Femur (tissue), 1 donor: ENCODE results near the gene TUBGCP6.
A peak's percentile ranks its signal among the peaks of the same experiment; 100 is the strongest.

ENCODE experiments used
- DNase-seq: peaks from one replicate; pipeline ENCODE4 v3.0.0-alpha.2; 2017

The TUBGCP6 gene

DNA sequence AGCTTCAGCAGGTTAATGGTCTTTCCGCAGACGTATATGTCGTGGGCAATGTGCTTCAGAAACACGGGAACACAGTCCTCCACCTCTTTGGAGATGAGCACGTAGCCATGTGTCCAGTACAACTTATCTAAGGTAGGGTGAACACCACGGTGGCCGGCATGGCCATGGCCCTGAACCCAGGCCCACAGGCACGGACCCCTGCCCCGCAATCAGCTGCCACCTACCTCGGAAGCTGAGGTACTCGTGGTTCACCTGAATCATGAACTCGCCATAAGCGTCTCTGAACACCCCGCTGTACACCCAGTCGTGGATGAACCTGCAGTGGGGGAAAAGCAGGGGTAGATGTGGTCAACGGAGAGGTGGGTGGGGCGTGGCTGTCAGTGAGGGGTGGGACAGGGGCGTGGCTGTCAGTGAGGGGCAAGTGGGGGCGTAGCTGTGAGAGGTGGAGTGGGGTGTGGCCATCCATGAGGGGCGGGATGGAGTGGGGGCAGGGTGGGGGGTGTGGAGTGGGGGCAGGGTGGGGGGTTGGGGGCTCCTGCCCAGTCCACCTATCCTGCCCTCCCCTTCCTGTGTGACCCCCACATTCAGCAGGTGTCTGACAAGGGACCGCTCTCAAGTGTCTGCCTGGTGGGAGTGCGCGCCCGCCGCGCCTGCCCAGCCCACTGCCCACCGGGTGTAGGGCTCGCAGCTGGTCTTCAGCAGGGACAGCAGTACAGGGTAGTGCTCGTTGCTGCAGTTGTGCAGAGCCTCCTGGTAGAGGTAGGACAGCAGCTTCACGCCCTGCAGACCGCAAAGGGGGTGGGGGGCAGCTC, 18.6 kb downstream of the TUBGCP6 start:
- peak; percentile 17 for DNase-seq

DNA sequence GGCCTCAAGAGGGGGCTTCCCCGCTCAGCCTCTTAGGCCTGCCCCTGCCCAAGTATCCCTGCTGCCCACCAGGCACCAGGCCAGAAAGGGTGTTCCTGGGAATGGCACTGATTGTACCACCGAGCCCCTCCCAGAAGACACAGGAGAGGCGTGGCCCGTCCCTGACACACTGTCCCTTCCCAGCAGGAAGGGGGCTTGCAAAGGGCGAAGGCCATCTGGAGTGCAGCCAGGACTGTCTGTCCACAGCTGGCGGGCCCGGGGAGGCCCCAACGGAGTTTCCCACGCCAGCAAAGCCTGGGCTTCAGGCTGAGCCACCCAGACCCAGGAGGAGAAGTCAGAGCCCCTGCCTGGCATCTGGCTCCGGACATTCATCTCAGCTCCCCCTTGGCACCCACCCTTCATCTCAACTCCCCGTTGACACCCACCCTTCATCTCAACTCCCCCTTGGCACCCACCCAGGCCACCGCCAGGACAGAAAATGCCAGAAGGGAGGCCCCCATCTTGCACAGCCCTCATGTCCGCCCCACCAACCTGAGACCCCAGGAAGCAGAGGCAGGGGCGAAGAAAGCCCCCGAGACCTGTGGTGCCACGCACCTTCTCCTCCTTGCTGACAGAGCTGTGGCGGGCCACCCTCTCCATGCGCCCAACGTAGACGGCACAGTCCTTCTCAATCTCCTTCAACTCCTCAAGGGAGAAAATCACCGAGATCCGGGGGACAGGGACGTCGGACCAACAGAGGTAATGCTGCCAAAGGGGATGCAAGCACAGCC, 19.4 kb downstream of the TUBGCP6 start:
- peak; percentile 29 for DNase-seq

DNA sequence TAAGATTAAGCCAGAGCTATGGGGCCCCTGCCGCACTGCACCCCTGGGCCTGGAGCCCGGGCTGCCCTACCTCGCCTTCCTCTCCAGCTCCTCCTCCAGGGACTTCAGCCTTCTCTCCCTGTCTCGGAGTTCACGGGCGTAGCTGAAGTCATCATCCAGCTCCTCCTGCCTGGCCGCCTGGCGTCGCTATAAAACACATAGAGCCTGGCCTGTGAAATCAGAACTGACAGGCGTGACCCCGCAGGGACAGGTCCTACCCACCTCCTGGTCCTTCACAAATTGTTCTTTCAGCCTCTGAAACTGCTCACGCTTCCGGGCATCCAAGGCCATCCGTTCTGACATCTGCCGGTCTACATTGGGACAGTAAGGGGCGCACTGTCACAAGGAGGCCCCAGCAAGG, 20.8 kb downstream of the TUBGCP6 start:
- no peak for DNase-seq

DNA sequence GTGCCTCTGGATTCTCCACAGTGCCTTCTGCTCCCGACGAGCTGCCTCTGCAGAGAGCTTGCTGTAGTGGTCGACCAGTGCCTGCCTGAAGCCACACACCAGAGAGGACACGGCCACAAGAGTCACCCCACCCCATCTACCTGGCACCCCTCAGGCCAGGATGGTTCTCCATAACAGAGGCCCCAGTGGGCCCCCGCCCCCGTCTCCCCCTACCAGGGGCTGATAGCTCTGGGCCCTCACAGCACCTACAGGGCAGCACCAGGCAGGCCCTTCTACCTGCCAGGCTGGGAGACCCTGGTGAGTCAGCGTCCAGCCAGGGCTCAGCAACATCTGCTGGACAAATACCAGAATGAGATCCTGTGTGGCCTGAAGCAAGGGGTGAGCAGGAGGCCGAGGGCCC, 22.3 kb downstream of the TUBGCP6 start:
- DNase-seq, result peak; percentile 19

DNA sequence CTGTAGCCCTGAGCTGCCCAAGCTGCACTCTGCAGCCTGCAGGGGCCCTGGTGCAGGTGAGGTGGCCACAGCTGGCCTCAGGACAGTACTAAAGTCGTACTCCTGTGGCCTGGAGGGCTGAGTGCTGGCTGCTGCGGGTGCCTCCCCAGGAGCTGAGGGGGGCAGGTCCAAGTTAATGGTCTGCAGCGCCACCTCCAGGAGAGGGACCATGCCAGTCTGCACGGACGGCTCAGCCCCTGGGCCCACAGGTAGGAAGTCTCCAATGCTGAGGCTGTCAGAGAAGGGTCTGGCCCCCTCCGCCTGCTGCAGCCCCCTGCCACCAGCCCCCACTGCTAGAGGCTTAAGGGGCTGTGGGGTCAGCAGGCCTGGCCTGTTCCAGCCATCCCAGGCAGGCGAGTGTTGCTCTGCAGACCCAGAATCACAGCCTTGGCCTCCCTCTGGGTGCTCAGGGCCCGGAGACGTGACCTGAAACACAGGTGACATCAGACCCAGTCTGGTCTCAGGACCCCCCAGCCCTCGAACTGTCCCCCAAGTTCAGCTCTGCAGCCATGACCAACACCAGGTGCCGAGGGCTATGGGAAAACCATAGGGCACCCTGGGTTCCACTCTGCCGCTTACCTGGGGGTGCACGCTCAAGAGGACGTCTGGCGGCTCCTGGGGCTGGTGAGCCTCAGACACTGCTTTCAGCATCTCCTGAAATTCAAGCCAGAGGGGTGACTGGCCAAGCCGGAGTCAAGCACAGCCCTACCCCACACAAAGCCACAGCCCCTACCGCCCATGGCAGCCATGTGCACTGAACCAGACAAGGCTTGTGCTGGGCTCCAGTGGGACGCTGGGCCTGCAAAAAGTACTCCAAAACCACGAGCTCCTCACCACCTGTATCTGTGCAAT, 23.2 kb downstream of the TUBGCP6 start:
- DNase-seq, result peak; percentile 17

DNA sequence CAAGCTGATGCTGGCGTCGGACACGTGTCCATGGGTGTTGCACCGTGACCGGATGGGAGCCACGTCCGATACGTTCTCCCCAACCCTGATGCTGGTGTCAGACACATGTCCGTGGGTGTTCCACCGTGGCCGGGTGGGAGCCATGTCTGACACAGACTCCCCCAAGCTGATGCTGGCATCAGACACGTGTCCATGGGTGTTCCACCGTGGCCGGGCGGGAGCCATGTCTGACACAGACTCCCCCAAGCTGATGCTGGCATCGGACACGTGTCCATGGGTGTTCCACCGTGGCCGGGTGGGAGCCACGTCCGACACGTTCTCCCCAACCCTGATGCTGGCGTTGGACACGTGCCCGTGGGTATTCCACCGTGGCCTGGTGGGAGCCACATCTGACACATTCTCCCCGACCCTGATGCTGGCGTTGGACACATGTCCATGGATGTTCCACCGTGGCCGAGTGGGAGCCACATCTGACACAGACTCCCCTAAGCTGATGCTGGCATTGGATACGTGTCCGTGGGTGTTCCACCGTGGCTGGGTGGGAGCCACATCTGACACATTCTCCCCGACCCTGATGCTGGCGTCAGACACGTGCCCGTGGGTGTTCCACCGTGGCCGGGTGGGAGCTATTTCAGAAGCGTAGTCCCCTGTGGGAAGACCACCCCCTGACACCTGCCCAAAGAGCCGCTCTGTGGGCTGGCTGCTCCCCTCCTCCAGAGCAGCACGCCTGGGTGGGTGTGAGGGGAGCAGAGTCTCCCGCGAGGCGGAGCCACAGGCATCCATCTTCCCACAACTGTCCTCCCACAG, 24.0 kb downstream of the TUBGCP6 start:
- DNase-seq, result peak; percentile 21

DNA sequence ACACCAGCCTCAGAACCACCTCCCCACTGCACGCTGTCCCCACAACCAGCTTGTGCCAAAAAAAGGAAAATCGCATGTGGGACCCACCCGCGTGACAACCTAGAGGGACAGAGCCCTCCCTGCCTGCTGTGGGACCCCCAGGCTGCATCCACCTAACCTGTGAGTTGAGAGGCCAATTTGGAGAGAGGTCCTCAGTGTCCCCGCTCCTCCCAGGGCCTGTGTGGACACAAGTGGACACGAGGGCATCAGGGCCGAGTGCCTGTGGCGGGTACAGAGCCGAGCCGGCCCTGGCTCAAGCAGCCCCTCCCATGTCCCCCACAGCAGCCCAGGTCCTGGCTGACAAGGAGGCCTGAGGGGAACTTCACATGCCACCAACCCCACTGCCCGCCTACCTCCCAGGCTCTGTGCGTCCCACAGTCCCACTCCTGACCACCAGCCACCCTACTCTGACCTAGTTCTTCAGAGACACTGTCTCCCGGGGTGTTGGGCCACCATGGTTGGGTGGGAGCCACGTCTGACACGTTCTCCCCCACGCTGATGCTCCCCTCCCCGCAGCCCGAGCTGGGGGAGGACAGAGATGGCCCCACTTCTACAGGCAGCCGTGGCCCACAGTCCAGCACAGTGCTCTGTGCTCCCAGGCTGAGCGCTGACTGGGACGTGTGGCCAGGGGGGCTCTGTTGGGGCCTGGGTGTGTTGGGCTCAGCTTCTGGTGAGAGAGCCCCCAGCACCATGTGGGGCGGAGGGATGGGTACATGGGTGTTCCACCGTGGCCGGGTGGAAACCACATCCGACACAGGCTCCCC, 24.8 kb downstream of the TUBGCP6 start:
- peak; percentile 14 for DNase-seq

DNA sequence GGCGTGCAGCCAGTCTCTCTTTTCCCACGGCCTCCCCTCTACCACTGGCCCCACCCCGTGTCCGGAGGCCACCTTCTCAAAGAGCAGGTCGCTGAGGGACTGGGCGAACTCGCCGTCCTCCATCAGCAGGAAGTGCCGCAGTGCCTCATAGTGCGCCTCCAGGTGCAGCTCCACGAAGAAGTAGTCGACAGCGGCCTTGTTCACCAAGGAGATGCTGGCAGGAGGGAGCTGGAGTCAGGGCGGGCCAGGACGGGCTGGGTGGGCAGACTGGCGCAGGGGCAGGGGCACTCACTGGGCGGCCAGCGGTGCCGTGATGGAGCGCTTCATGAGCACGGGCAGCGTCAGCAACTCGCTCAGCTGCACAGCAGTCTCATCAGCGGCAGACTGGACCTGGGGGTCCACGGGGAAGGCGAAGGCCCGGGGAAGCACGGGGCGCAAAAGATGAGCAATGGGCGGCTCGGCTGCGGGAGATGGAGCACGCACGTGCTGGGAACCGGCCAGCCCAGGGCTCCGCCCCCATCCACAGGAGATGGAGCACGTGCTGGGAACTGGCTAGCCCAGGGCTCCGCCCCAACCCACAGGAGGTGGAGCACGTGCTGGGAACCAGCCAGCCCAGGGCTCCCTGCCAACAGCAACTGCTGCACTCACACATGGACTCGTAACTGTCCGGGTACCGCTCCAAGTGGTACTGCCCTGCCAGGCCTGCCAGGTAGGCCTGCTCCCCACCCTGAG, 25.7 kb downstream of the TUBGCP6 start:
- DNase-seq, result peak; percentile 87

DNA sequence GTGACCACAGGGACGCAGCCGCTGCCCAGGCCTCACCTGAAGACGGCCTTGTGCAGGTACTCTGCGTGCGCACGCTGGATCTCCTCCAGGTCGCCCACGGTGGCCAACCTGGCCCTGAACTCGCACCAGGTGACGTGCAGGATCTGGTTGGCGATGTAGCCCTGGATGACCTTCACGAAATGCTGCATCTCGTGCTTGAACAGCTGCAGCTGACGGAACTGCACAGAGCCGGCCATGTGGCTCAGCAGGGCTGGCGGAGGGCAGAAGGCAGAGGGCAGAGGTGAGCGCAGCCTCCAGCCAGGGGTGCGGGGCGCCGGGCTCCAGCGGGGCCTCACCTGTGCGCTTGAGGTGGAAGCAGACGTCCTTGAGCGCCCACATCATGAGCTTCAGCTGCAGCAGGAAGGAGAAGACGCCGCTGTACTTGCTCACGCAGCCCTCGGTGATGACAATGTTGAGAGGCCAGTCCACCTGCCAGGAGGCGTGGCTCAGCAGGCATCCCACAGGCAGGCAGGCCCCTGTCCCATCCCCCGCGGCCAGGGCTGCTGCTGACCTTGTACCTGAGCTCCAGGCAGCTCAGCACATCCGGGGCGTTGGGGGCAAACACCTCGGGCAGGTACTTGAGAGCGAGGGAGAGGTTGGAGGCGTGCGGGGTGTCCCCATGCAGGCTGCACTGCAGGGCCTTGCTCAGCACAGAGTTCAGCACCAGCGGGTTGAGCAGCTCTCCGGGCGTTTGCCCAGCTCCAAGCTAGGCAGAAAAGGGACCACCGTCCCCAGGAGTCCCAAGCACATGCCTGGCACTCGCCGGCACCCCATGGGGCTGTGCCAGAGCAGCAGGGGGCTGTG, 26.4 kb downstream of the TUBGCP6 start:
- peak; percentile 30 for DNase-seq

DNA sequence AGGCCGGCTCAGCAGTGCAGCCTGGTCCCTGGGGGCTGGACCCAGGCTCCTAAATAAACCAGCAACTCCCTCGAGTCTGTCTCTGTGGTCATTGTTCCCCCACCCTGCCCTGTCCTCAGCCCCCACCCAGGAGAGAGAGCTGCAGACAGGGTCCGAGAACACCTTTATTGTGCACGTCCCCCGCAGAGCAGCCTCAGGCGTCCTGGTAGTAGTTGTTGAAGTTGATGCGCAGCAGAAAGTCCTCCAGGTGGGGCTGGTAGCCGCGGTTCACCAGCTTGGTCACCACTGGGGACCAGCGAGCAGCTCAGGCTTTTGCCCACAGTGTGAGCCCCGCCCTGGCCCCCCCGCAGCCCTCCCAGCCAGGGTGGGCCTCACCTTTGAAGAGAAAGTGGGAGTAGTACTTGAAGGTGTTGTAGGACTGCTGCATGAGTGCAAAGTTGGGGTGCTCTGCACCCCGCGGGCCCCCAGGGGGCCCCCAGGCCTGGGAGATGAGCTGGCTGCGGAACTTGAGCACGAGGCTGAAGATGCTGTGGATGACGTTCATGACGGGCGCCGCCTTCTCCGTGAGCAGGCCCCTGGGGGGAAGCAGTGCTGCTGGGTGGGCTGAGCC, 27.2 kb downstream of the TUBGCP6 start:
- DNase-seq, result peak; percentile 26

DNA sequence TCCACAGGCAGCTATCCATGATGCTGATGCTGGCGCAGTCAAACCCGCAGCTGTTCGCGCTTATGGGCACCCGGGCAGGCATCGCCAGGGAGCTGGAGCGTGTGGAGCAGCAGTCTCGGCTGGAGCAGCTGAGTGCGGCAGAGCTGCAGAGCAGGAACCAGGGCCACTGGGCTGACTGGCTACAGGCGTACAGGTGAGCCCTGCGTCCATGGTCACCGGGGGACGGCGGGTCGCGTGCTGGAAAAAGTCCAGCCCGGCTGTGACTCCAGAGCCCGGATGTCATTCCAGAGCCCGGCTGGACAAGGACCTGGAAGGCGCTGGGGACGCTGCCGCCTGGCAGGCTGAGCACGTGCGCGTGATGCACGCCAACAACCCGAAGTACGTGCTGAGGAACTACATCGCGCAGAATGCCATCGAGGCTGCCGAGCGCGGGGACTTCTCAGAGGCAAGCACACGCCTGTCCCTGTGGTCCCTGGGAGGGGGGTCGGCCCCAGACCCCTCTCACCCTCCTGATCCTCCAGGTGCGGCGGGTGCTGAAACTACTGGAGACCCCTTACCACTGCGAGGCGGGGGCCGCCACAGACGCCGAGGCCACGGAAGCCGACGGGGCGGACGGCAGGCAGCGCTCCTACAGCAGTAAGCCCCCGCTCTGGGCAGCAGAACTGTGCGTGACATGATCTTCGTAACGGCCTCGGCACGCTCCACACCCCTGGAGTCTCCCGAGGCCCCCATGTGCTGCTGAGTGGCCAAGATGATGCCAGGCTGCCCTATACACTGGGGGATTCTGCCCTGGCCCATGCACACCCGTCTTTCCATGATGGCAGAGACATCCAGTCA, 27.9 kb downstream of the TUBGCP6 start:
- peak; percentile 30 for DNase-seq

DNA sequence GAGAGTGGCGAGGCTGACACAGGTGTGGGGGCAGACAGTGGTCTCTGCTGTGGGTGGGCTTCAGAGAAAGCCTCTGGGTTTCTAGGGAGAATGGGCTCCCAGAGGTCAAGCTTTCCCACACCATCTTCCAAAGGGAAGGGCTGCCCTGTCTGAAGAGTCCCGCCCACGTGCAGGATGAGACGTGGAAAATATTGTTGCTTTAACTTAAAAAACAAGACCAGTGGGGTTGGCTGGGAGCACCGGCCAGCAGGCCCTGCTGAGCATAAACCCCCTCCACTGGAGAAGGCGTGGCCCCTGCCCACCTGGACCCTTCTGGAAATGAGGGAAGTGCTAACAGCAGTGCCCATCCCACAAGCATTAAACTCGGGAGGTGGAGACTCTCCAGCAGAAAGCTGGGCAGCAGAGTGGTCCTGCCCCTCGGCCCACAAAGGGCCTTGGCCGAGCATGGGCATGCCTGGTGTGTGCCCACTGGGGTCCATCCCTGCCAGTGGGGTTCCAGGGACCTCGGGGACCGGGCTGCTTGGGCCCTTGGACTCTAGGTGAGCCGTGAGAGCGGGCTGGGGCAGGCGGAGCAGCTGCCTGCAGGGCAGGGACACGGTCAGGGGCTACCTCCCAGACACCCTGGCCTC, 28.7 kb downstream of the TUBGCP6 start:
- peak; percentile 31 for DNase-seq

DNA sequence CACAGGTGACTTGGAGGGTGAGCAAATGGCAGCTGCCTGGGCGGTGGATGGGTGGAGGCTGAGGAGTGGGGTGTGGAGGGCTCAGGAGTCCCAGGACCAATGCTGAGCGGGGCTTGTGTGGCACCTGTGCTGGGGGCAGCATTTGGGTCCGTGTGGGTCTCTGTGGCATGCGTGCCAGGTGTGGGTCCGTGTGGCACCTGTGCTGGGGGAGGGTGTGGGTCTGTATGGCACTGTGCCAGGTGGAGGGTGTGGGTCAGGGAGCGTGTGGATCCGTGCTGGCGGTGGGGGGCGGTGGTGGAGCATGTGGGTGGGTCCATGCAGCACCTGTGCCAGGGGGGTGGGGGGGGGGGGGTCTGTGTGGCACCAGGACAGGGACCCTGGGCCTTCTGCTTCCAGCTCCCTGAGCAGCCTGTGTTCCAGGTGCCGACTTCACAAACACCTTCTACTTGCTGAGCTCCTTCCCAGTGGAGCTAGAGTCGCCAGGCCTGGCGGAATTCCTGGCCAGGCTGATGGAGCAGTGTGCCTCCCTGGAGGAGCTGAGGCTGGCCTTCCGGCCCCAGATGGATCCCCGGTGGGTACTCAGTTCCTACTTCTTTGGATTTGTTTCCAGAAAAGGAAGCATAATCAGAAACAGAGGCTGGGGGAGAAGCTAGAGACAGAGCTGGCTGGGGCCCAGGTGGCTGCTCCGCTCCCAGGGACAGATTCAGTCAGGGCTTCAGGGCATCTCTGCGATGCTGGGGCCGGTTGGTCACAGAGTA, 29.3 kb downstream of the TUBGCP6 start:
- DNase-seq, result peak; percentile 40

DNA sequence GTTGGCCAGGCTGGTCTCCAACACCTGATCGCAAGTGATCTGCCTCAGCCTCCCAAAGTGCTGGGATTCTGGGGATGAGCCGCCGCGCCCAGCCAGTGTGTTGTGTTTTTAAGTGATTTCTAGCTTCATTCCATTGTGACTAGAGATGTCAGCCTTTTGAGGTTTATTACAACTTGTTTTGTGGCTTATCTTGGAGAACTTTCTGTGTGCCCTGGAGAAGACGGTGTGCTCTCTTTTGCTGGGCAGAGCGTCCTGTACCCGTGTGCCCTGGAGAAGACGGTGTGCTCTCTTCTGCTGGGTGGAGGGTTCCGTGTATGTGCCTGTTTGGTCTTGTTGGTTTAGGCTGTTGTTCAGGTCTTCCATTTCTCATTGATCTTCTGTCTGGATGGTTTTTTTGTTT, 31.6 kb downstream of the TUBGCP6 start:
- no peak for DNase-seq

DNA sequence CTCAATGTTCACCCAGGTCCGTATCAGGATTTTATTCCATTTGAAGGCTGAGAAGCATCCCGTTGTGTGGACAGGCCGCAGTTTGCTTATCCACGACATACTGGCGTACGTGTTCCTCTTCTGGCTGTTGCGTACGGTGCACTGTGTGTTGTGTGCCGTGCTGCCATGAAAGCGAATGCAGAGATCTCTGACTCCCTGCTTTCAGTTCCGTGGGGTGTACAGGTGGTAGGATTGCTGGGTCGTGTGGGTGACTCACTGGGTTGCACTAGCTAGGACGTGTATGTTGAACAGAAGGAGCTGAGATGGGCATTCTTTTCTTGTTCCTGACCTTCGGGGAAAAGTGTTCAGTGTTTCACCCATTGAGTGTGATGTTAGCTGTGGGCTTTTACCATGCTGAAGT, 33.7 kb downstream of the TUBGCP6 start:
- DNase-seq, result peak; percentile 10

DNA sequence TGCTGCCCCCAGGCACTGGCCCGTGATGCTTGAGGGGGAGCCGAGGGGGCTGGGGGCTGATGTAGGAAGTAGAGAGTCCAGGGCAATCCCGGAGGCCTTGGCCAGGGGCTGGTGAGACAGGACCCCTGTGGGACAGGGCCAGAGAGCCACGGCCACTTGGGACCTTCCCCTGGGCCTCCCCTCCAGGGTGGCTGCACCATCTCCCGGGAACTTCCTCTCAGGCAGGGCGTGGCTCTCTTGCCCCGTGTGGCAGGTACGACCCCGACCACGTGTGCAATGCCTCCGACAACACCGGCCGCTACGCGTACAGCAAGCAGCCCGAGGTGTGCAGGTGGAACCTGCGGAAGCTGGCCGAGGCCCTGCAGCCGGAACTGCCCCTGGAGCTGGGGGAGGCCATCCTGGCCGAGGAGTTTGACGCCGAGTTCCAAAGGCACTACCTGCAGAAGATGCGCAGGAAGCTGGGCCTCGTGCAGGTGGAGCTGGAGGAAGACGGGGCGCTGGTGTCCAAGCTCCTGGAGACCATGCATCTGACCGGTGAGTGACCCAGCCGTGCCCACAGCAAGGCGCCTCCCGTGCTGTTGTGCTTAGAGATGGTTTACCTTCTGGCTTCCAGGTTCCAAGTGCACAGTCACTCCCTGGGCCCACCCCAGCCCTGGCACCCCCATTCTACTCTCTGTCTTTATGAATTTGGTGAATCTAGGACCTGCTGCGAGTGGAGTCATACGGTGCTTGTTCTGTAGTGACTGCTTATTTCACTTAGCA, 34.3 kb downstream of the TUBGCP6 start:
- peak; percentile 30 for DNase-seq
